HG03097 (cell line): ENCODE data around the gene EVI5.
"Not testable (repeated sequence)": the region's sequence is repeated elsewhere in the genome, so short reads cannot be mapped to it uniquely, and the experiment has no call there.

Experiments used
- ATAC-seq: cut with Tn5 transposase; IDR thresholded peaks from one replicate; pipeline ENCODE4 v1.9.1; 2021; ENCODE audit not compliant: unreplicated experiment, low FRiP score

EVI5 gene

GRCh38 chr1:92584810-92585209, 200.1 kb downstream of the EVI5 start:
- not testable (repeated sequence) for ATAC-seq

GRCh38 chr1:92583821-92584760, 200.8 kb downstream of the EVI5 start:
- peak; percentile 83 for ATAC-seq

- ATAC-seq: no peak
These were observed 207.5 kb downstream of the EVI5 start for GRCh38 chr1:92577261-92577895.

GRCh38 chr1:92575123-92575522, 209.8 kb downstream of the EVI5 start:
- ATAC-seq: no peak

- no peak for ATAC-seq
These were observed 212.4 kb downstream of the EVI5 start for GRCh38 chr1:92572520-92572919.

GRCh38 chr1:92571578-92571977, 213.3 kb downstream of the EVI5 start:
- ATAC-seq: no peak

GRCh38 chr1:92567211-92567868, 217.6 kb downstream of the EVI5 start:
- ATAC-seq: no peak

GRCh38 chr1:92563457-92564216, 221.3 kb downstream of the EVI5 start:
- peak; percentile 83 for ATAC-seq

GRCh38 chr1:92556350-92556749, 228.6 kb downstream of the EVI5 start:
- no peak for ATAC-seq

- ATAC-seq: no peak
These were observed 230.7 kb downstream of the EVI5 start for GRCh38 chr1:92554216-92554615.

- ATAC-seq: no peak
These were observed 233.0 kb downstream of the EVI5 start for GRCh38 chr1:92551916-92552315.

GRCh38 chr1:92544756-92545165, 240.1 kb downstream of the EVI5 start:
- ATAC-seq: no peak

- ATAC-seq: no peak
These were observed 241.5 kb downstream of the EVI5 start for GRCh38 chr1:92543131-92544055.

- peak; percentile 66 for ATAC-seq
These were observed 246.4 kb downstream of the EVI5 start for GRCh38 chr1:92538413-92539061.

- peak; percentile 73 for ATAC-seq
These were observed 246.9 kb downstream of the EVI5 start for GRCh38 chr1:92538048-92538412.

GRCh38 chr1:92536980-92537884, 247.7 kb downstream of the EVI5 start:
- peak; percentile 53 for ATAC-seq

- ATAC-seq: no peak
These were observed 248.5 kb downstream of the EVI5 start for GRCh38 chr1:92536211-92536979.
